ENCODE measurements around the gene DUSP2.

GRCh38 chr2:96169868-96170507 is 24.7 kb upstream of the DUSP2 start:
- TF ChIP-seq CTCF (IDR thresholded peaks at IDR 0.05) (no peak), ZFX (IDR thresholded peaks at IDR 0.05; ENCODE audit: borderline replicate concordance) (no peak)
